ENCODE data around the gene TTC39B.

- TF ChIP-seq EZH2 (IDR thresholded peaks at IDR 0.05; ENCODE audit: borderline replicate concordance, low read depth, low read length, severe bottlenecking) (no peak), POLR2A (IDR thresholded peaks at IDR 0.05; ENCODE audit: low read depth, low read length) (no peak), POLR2AphosphoS5 (IDR thresholded peaks at IDR 0.05; ENCODE audit: insufficient read depth, low read depth, low read length) (no peak), CTCF (IDR thresholded peaks at IDR 0.05; ENCODE audit: extremely low read depth in 1 of 2, insufficient read depth in 1 of 2, low read depth in 1 of 2, low read length in 2 of 2) (no peak)
Observed at GRCh38 chr9:15299374-15299939, 7.6 kb downstream of the TTC39B start.

Data from endothelial cell of umbilical vein (primary cell).